Subcutaneous adipose tissue (tissue), 4 donors: ENCODE data around the gene IL34. TPM values are rescaled to one million over a fixed set of nuclear protein-coding genes. Genes with fewer than 3 reads are reported as not detected.

Experiments
- total RNA-seq, 4 donors: library from RNA; depleted of rRNA; stranded (reverse); fragments of >200 nt; gene quantifications; one replicate each; pipeline ENCODE4 v1.1.0, GENCODE V29; 2016
- TF ChIP-seq, protein P1 (sequence below): fragments of 450-650 bp; IDR thresholded peaks from one replicate; pipeline ENCODE4 v1.5.1; 2016; ENCODE audit warnings: low read depth, mild to moderate bottlenecking, control low read depth, antibody characterized with exemption, moderate library complexity

IL34 gene
- total RNA-seq, 4 donors from 2014 or later, result 1.5 TPM; not detected in 3

DNA sequence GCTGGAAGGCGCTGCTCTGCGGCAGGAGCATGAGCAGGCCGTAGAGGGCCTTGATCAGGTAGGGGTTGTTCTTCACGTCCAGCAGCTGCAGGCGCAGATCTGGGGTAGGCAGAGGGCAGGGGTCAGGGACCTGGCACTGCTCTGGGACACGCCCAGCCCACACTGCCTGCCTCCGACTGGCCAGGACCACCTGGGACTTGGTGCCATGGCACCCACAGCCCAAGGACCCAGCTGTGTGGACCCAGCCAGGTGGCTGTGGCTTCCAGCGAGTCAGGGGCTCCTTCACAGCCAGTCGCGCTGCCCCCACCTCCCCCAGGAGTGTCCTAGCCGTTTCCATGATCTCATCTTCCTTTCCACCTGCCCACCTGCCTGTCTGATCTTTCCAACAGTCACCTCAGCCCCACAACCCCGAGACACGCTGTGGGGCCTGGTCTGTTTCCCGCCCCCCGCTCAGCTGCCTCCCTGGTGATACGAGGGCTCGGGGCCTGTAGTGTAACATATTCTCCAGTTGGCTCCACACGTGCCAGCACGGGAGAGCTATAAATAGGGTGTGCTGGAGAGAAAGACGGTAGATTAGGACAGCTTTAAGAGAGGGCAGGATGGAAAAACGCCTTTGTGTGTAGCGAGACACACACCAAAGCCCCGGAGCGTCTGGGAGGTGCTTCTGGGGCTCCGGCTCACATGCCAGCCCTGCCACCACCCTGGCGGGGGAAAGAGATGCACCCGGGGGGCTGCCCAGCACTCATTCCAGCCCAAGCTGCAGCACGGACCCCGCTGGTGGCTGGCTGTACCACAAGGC is 46.7 kb downstream of the IL34 start:
- TF ChIP-seq, protein P1, sequence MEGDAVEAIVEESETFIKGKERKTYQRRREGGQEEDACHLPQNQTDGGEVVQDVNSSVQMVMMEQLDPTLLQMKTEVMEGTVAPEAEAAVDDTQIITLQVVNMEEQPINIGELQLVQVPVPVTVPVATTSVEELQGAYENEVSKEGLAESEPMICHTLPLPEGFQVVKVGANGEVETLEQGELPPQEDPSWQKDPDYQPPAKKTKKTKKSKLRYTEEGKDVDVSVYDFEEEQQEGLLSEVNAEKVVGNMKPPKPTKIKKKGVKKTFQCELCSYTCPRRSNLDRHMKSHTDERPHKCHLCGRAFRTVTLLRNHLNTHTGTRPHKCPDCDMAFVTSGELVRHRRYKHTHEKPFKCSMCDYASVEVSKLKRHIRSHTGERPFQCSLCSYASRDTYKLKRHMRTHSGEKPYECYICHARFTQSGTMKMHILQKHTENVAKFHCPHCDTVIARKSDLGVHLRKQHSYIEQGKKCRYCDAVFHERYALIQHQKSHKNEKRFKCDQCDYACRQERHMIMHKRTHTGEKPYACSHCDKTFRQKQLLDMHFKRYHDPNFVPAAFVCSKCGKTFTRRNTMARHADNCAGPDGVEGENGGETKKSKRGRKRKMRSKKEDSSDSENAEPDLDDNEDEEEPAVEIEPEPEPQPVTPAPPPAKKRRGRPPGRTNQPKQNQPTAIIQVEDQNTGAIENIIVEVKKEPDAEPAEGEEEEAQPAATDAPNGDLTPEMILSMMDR, result no peak

DNA sequence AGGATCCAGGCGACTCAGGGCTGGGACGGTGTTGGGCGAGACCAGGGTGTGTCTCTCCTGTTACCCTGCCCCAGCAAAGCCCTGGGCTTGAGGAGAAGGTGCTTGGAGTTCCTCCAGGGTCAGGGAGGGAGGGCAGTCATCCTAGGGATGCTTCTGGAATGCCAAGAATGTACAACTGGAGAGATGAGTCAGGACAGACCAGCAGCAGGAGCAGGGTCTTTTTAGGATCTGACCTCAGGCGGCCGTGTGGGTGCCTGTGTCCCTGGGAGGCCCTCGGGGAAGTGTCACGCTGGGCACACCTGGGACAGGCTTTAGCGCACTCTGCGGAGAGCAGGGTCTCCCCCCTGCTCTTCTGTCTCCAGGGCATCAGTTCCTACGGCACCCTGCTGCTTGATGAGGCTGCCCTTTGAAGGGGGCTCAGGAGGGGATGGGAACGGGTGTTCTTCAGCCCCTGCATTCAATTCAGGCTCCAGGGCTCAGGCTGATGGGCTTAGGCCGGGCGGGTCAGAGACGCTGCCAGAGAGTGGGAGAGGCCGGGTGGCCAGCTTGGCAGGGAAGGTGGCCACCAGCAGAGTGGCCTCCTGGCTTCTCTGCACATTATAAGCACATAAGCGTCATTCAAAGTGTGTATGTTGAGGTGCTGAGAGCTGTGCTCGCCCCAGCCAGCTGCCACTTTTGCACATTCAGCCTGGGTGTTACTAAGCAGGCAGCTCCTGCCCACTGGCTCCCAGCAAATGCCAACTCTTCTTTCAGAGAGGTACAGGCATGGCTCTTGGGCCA is 47.9 kb downstream of the IL34 start:
- TF ChIP-seq, protein P1, result no peak

DNA sequence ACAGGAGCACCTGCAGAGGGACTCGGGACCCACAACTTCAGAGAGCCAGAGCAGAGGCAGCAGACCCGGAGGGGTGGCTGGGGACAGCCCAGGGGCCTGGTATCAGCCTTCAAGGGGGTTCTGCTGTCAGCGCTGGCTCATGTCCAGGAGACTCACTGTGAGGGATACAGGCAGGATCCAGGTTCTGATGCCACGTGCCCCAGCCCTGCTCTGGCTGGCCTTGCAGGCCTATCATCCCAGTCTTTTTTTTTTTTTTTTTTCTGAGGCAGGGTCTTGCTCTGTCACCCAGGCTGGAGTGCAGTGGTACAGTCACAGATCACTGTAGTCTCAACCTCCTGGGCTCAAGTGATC is 48.5 kb downstream of the IL34 start:
- TF ChIP-seq, protein P1, result no peak

DNA sequence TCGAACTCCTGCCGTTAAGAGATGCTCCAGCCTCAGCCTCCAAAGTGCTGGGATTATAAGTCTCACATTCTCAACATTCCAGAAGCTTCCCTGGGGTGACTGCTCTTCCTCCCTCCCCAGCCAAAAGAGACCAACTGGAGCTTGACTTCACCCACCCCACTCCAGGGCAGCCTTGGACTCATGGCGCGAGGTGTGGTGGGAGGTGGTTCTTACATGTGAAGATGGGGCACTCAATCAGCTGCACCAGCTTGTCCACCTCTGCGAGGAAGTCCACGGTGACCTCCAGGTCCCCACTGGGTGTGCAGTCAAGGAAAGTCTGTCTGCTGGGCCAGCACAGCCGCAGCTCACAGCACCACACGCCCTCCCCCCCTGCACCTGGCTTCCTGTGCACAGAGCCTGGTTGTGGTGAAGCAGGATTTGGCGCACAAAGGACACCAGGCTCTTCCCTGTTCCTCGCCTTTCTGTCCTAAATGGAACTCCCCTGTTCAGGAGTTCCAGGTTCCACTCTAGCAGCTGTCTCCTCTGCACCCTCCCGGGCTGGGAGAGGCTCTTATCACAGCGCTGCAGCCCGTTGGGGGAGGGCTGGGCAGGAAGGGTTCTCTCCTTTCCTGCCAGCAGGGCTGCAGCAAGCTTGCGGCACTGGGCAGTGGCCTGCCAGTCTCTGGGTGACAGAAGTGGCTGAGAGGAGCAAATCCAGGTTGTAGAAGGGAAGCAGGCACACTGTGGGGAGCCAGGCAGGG is 49.1 kb downstream of the IL34 start:
- TF ChIP-seq, protein P1, result no peak

DNA sequence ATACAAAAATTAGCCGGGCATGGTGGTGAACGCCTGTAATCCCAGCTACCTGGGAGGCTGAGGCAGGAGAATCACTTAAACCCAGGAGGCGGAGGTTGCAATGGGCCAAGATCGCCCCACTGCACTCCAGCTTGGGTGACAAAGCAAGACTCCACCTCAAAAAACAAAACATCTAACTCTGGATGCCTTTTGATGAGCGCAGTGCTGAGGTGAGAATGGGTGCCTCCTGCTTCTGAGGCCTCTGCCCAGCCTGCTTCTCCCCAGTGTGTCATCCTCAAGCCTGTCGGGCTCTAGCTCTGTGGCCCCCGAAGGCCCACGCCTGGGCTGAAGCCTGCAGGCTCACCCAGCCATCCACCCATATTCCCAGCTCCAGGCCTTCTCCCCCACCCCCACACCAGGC is 50.0 kb downstream of the IL34 start:
- TF ChIP-seq, protein P1, result no peak

DNA sequence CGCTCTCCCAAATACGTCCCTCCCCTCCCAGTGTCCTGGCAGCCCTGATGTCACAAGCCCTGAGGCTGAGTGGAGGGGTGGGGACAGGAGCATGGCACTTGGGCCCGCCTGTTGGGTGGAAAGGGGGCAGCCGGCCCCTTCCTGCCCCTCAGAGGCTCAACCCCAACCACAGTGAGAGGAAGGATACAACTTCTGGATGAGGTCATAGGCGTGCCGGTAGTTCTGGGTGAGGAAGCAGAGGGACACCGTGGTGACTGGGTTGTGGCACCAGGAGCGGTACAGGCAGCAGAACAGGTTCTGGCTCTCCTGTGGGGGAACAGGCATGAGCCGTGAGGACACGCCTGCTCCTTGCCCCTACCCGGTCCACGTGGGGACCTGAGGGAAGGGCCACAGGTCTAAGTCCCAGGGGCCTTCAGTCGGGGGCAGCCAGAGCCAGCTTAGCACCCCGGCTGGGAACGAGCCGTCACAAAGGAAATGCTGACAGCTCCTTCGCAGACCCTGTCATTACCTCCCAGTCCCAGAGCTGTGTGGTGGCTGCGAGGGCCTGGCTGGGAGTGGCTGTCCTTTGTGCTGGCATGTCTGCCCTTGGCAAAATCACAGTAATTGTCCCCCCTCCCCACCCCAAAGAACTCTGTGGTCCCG is 50.7 kb downstream of the IL34 start:
- TF ChIP-seq, protein P1, result no peak
